Lower leg skin (tissue), 3 donors: ENCODE data around the gene ZNF507.
"Not testable (repeated sequence)": the region's sequence is repeated elsewhere in the genome, so short reads cannot be mapped to it uniquely, and the experiment has no call there.

ENCODE experiments used
- POLR2A ChIP-seq, 2 donors: fragments of 450-650 bp; IDR thresholded peaks; one replicate each; pipeline ENCODE4 v1.6.1; 2016 to 2017; ENCODE audit warnings: antibody characterized with exemption in 2 of 2, mild to moderate bottlenecking in 1 of 2, moderate library complexity in 1 of 2
- TF ChIP-seq, protein P1 (sequence below), 3 donors: fragments of 450-650 bp; IDR thresholded peaks; one replicate each; pipeline ENCODE4 v1.5.1; 2016; ENCODE audit warnings: antibody characterized with exemption in 3 of 3, mild to moderate bottlenecking in 3 of 3, moderate library complexity in 2 of 3

DNA sequence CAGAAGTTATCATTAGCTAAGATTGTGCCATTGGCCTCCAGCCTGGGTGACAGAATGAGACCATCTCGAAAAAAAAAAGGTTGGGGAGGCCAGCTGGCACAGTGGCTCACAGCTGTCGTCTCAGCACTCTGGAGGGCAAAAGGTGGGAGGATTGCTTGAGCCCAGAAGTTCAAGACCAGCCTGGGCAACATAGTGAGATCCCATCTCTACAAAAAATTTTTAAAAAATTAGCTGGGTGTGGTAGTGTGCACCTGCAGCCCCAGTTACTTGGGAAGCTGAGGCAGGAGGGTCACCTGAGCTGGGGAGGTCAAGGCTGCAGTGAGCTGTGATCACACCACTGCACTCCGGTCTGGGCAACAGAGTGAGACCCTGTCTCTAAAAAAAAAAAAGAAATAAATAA, 78.5 kb downstream of the ZNF507 start:
- not testable (repeated sequence) for TF ChIP-seq POLR2A (IDR thresholded peaks at IDR 0.05)
- TF ChIP-seq, protein P1, sequence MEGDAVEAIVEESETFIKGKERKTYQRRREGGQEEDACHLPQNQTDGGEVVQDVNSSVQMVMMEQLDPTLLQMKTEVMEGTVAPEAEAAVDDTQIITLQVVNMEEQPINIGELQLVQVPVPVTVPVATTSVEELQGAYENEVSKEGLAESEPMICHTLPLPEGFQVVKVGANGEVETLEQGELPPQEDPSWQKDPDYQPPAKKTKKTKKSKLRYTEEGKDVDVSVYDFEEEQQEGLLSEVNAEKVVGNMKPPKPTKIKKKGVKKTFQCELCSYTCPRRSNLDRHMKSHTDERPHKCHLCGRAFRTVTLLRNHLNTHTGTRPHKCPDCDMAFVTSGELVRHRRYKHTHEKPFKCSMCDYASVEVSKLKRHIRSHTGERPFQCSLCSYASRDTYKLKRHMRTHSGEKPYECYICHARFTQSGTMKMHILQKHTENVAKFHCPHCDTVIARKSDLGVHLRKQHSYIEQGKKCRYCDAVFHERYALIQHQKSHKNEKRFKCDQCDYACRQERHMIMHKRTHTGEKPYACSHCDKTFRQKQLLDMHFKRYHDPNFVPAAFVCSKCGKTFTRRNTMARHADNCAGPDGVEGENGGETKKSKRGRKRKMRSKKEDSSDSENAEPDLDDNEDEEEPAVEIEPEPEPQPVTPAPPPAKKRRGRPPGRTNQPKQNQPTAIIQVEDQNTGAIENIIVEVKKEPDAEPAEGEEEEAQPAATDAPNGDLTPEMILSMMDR (IDR thresholded peaks at IDR 0.05) = not testable (repeated sequence)
